HepG2 (cell line): ENCODE results near the gene ST6GALNAC3. TPM values are rescaled to one million over a fixed set of nuclear protein-coding genes. Genes with fewer than 3 reads are reported as not detected.

Experiments
- ATAC-seq: fragments of 200-7000 bp; cut with Tn5 transposase; 3 replicates; pipeline ENCODE4 v1.9.1; 2020; ENCODE audit warnings: mild to moderate bottlenecking, moderate library complexity
- BruUV-seq: library from RNA; stranded (reverse); fragments of 400-500 nt; replicated peaks from 2 replicates; lab custom pipeline; 2021; lab: Mats Ljungman, UMichigan
- CTCF ChIA-PET: fragments of 300-600 bp; formaldehyde crosslinking; extraction: SDS; loops from one replicate; lab custom pipeline; 2021; ENCODE audit warnings: low total read pairs, inconsistent platforms, low intra/inter-chr PET ratio; lab: Yijun Ruan, JAX
- POLR2A ChIA-PET: fragments of 350-600 bp; sonication (Branson Sonifier 250); formaldehyde crosslinking; loops from one replicate; lab custom pipeline; 2020; ENCODE audit warnings: antibody characterized with exemption, inconsistent platforms; lab: Yijun Ruan, JAX
- DNase-seq: peaks from one replicate; pipeline ENCODE4 v3.0.0-alpha.2; 2015; ENCODE audit warnings: low spot score
- FAIRE-seq: peaks from 3 replicates; lab custom pipeline; 2011; peaks lifted over from hg19 to GRCh38; lab: Jason Lieb, UNC
- H2AFZ ChIP-seq: one replicate; pipeline ENCODE4 v1.6.1; 2011; ENCODE audit warnings: low read length, inconsistent platforms
- H3K27ac ChIP-seq: fragments of 300-600 bp; 3 replicates; pipeline ENCODE4 v1.8.0; 2011; ENCODE audit warnings: mixed run types, mild to moderate bottlenecking, mixed read lengths, low read length, inconsistent platforms; ENCODE audit not compliant: insufficient read depth; ENCODE audit errors: extremely low read length
- H3K27me3 ChIP-seq, 2 experiments: fragments of 200-600 bp in 1 of 2; 2 replicates in 1 of 2; 3 replicates in 1 of 2; pipeline versions ENCODE4 v1.6.0 to v1.8.0; 2011; ENCODE audit warnings: low read length in 2 of 2, mild to moderate bottlenecking in 2 of 2, moderate library complexity in 2 of 2, inconsistent platforms in 1 of 2; ENCODE audit not compliant: insufficient read depth in 2 of 2, control insufficient read depth in 1 of 2
- H3K36me3 ChIP-seq, 2 experiments: fragments of 200-600 bp in 1 of 2; replicated peaks in 1 of 2; 2 replicates in 1 of 2; 3 replicates in 1 of 2; pipeline versions ENCODE4 v1.5.1 to v1.8.0; 2011; ENCODE audit warnings: low read length in 2 of 2, inconsistent platforms in 1 of 2; ENCODE audit not compliant: insufficient read depth in 2 of 2, control insufficient read depth in 1 of 2
- H3K4me1 ChIP-seq: 2 replicates; pipeline ENCODE4 v1.5.1; 2012; ENCODE audit warnings: low read length, inconsistent platforms; ENCODE audit not compliant: insufficient read depth
- H3K4me2 ChIP-seq: 2 replicates; pipeline ENCODE4 v1.6.0; 2011; ENCODE audit warnings: low read depth, low read length, inconsistent platforms
- H3K4me3 ChIP-seq, 3 experiments: fragments of 200-600 bp in 1 of 3; sonication (generic), shearing (Covaris generic) in 1 of 3; replicated peaks in 1 of 3; 2 replicates each; pipeline ENCODE4 v1.5.1; 2011 to 2016; ENCODE audit warnings: low read length in 3 of 3, inconsistent platforms in 2 of 3, low read depth in 2 of 3, mild to moderate bottlenecking in 2 of 3, control low read depth in 1 of 3, mixed read lengths in 1 of 3; ENCODE audit not compliant: insufficient read depth in 1 of 3
- H3K79me2 ChIP-seq: one replicate; pipeline ENCODE4 v1.6.1; 2011; ENCODE audit warnings: low read length, inconsistent platforms; ENCODE audit not compliant: insufficient read depth
- H3K9ac ChIP-seq: 2 replicates; pipeline ENCODE4 v1.6.0; 2011; ENCODE audit warnings: mild to moderate bottlenecking, low read depth, low read length, inconsistent platforms; ENCODE audit not compliant: insufficient read depth
- H3K9me3 ChIP-seq: 2 replicates; pipeline ENCODE4 v1.5.1; 2012; ENCODE audit warnings: mild to moderate bottlenecking, low read length
- H4K20me1 ChIP-seq: 2 replicates; pipeline ENCODE4 v1.6.0; 2011; ENCODE audit warnings: inconsistent platforms, mild to moderate bottlenecking, low read length, moderate library complexity; ENCODE audit not compliant: insufficient read depth
- CERS6 ChIP-seq: sonication (generic); formaldehyde crosslinking; IDR thresholded peaks from 2 replicates; pipeline ENCODE4 v1.5.0; 2020; ENCODE audit warnings: missing genetic modification reagents
- CREBL2 ChIP-seq: sonication (generic); formaldehyde crosslinking; IDR thresholded peaks from 2 replicates; pipeline ENCODE4 v1.8.1; 2023; ENCODE audit warnings: missing genetic modification reagents, mild to moderate bottlenecking, borderline replicate concordance
- EZH2 ChIP-seq: conservative IDR thresholded peaks from 2 replicates; pipeline ENCODE4 v1.6.1; 2012; ENCODE audit warnings: mild to moderate bottlenecking, low read depth, low read length, moderate library complexity
- GABPA ChIP-seq, 2 experiments: IDR thresholded peaks; 2 replicates each; pipeline ENCODE4 v1.6.1; 2011 to 2016; ENCODE audit warnings: low read depth in 2 of 2, low read length in 1 of 2, missing biosample characterization in 1 of 2, missing genetic modification characterization in 1 of 2
- HHEX ChIP-seq: IDR thresholded peaks from 2 replicates; pipeline ENCODE4 v1.6.1; 2016; ENCODE audit warnings: control low read depth
- JUND ChIP-seq: sonication (generic); formaldehyde crosslinking; IDR thresholded peaks from 2 replicates; pipeline ENCODE4 v1.8.0; 2022; ENCODE audit warnings: mild to moderate bottlenecking, missing genetic modification reagents
- KLF11 ChIP-seq: IDR thresholded peaks from 2 replicates; pipeline ENCODE4 v1.6.1; 2016; ENCODE audit warnings: missing compliant biosample characterization
- NR1H2 ChIP-seq: sonication (generic); formaldehyde crosslinking; IDR thresholded peaks from 2 replicates; pipeline ENCODE4 v1.8.1; 2022; ENCODE audit warnings: low read depth, missing genetic modification reagents, borderline replicate concordance
- PAWR ChIP-seq: sonication (generic); formaldehyde crosslinking; IDR thresholded peaks from 2 replicates; pipeline ENCODE4 v1.4.0; 2020; ENCODE audit warnings: missing genetic modification reagents, mild to moderate bottlenecking, borderline replicate concordance
- RBM22 ChIP-seq: fragments of 200-400 bp; formaldehyde crosslinking; optimal IDR thresholded peaks from 2 replicates; pipeline ENCODE3; 2017; ENCODE audit warnings: mild to moderate bottlenecking, low read length, moderate library complexity
- THAP11 ChIP-seq: IDR thresholded peaks from 2 replicates; pipeline ENCODE4 v1.6.1; 2016; ENCODE audit warnings: missing biosample characterization, missing genetic modification reagents
- ZBTB38 ChIP-seq: sonication (generic); formaldehyde crosslinking; IDR thresholded peaks from 2 replicates; pipeline ENCODE4 v1.5.1; 2020; ENCODE audit warnings: mild to moderate bottlenecking, missing genetic modification reagents
- ZIK1 ChIP-seq: sonication (generic); formaldehyde crosslinking; IDR thresholded peaks from 2 replicates; pipeline ENCODE4 v1.5.0; 2020; ENCODE audit warnings: mild to moderate bottlenecking, low read depth, missing genetic modification reagents, borderline replicate concordance
- ZNF263 ChIP-seq: sonication (generic); formaldehyde crosslinking; IDR thresholded peaks from 2 replicates; pipeline ENCODE4 v1.4.0; 2020; ENCODE audit warnings: missing genetic modification reagents
- ZNF510 ChIP-seq: sonication (generic); formaldehyde crosslinking; IDR thresholded peaks from 2 replicates; pipeline ENCODE4 v1.4.0; 2020; ENCODE audit warnings: low read depth, mild to moderate bottlenecking, missing genetic modification reagents
- ZNF775 ChIP-seq: sonication (generic); formaldehyde crosslinking; IDR thresholded peaks from 2 replicates; pipeline ENCODE4 v1.4.0; 2020; ENCODE audit warnings: missing genetic modification reagents, mild to moderate bottlenecking, moderate library complexity, borderline replicate concordance
- WGBS: methylation state at CpG from one replicate; pipeline ENCODE4 v1.1.6; 2017; ENCODE audit warnings: low lambda C conversion rate; 5-methylcytosine and 5-hydroxymethylcytosine counted together
- in situ Hi-C: cut with HindIII; loops from 2 replicates; pipeline ENCODE4 v1.10.0; 2017; ENCODE audit warnings: low pct_unique_long_range_greater_than_20kb; ENCODE audit not compliant: extremely low pct_ligation_motif_present
- intact Hi-C: fragments of 100-400 bp; cut with micrococcal nuclease; formaldehyde crosslinking; loops from one replicate; pipeline ENCODE4 v1.10.0; 2022; ENCODE audit not compliant: unreplicated experiment
- polyA plus RNA-seq, 8 experiments: library from polyadenylated mRNA; depleted of rRNA in 3 of 8; stranded (reverse) in 7 of 8; unstranded in 1 of 8; fragments of >200 nt; fragmentation: Illumina TruSeq in 4 of 8; extraction: Trizol in 4 of 8; gene quantifications; 2 replicates each; pipeline versions ENCODE4 v1.2.1 to v1.2.3, GENCODE V29; 2011 to 2016; ENCODE audit warnings: low read depth in 4 of 8, missing spikeins in 1 of 8, mixed read lengths in 1 of 8; ENCODE audit not compliant: insufficient read depth in 1 of 8
- total RNA-seq, 5 experiments: library from RNA; depleted of rRNA; stranded (reverse); fragments of >200 nt; fragmentation: Illumina TruSeq; extraction: Trizol; gene quantifications; 2 replicates each; pipeline ENCODE4 v1.2.3, GENCODE V29; 2016; ENCODE audit warnings: low read depth in 1 of 5
- TF ChIP-seq, protein P1 (sequence below): sonication (generic); formaldehyde crosslinking; IDR thresholded peaks from 2 replicates; pipeline ENCODE4; 2020; ENCODE audit warnings: missing genetic modification reagents, mild to moderate bottlenecking, borderline replicate concordance
- TF ChIP-seq, protein P2 (sequence below): sonication (generic); formaldehyde crosslinking; IDR thresholded peaks from 2 replicates; pipeline ENCODE4 v1.8.0; 2022; ENCODE audit warnings: mild to moderate bottlenecking, missing genetic modification reagents; ENCODE audit not compliant: insufficient replicate concordance
- TF ChIP-seq, protein P3 (sequence below): sonication (generic); formaldehyde crosslinking; IDR thresholded peaks from 2 replicates; pipeline ENCODE4 v1.4.0; 2020; ENCODE audit warnings: mild to moderate bottlenecking, low read depth, missing genetic modification reagents

The ST6GALNAC3 gene
- total and polyA plus RNA-seq, 2 of the 13 experiments (the other 11 are each of a cell fraction or from before 2014, with no cell fraction given) = not detected

- TF ChIP-seq KLF11 (CRISPR knock-in tag) (no peak), THAP11 (no peak), GABPA (IDR thresholded peaks at IDR 0.05; ENCODE audit: low read depth, low read length) (no peak), GABPA (CRISPR knock-in tag; IDR thresholded peaks at IDR 0.05; ENCODE audit: low read depth) (no peak), ZIK1 (CRISPR knock-in tag) (no peak), HHEX (CRISPR knock-in tag) (no peak), CERS6 (CRISPR knock-in tag) (no peak), ZBTB38 (CRISPR knock-in tag) (no peak), ZNF263 (no peak), PAWR (no peak)
- TF ChIP-seq, protein P1, sequence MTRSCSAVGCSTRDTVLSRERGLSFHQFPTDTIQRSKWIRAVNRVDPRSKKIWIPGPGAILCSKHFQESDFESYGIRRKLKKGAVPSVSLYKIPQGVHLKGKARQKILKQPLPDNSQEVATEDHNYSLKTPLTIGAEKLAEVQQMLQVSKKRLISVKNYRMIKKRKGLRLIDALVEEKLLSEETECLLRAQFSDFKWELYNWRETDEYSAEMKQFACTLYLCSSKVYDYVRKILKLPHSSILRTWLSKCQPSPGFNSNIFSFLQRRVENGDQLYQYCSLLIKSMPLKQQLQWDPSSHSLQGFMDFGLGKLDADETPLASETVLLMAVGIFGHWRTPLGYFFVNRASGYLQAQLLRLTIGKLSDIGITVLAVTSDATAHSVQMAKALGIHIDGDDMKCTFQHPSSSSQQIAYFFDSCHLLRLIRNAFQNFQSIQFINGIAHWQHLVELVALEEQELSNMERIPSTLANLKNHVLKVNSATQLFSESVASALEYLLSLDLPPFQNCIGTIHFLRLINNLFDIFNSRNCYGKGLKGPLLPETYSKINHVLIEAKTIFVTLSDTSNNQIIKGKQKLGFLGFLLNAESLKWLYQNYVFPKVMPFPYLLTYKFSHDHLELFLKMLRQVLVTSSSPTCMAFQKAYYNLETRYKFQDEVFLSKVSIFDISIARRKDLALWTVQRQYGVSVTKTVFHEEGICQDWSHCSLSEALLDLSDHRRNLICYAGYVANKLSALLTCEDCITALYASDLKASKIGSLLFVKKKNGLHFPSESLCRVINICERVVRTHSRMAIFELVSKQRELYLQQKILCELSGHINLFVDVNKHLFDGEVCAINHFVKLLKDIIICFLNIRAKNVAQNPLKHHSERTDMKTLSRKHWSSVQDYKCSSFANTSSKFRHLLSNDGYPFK (CRISPR knock-in tag) = no peak
- TF ChIP-seq, all 625 proteins: peak for 0
These were observed 512.7 kb downstream of the ST6GALNAC3 start (continued) for GRCh38 chr1:76587212-76587611.

DNA sequence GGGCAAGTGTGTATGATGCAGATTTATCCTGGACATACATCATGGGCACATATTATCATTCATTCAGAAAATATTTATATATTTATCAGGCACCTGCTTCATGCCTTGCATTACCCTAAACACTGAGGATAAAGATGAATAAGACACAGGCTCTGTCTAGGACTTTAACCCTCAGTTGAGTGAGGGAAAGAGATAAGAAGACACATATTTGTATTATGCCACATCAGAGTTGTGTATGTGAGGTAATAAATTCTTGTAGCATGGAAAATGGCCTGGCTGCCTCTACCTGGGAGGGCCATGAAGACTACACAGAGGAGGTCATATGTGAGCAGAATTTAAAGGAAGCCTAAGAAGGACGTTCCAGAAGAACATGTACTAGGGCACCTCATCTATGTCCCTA lies 516.9 kb downstream of the ST6GALNAC3 start:
- H3K9ac ChIP-seq = no peak overlapping the region
- H3K27ac ChIP-seq = no peak overlapping the region
- H3K27me3 ChIP-seq = no peaks in the 10 kb centered on the region
- FAIRE-seq = no peak
- no peak overlapping the region for H3K4me3 ChIP-seq
- POLR2A ChIA-PET = no interaction called here
- no peaks in the 10 kb centered on the region for H4K20me1 ChIP-seq
- H2AFZ ChIP-seq = no peak overlapping the region
- CTCF ChIA-PET = no interaction called here
- no peak for ATAC-seq
- no TSS peak for BruUV-seq
- no peak overlapping the region for H3K4me2 ChIP-seq
- H3K79me2 ChIP-seq = no peaks in the 10 kb centered on the region
- no peaks in the 10 kb centered on the region for H3K4me1 ChIP-seq
- 0% methylated on average over 1 of the region's 1 CpG for WGBS
- H3K36me3 ChIP-seq = no peaks in the 10 kb centered on the region
- peaks cover 47% of the 10 kb centered on the region for H3K9me3 ChIP-seq
- intact Hi-C loops = no loop called here
- in situ Hi-C loops = no loop called here
- DNase-seq = no peak
- no peak for TF ChIP-seq CREBL2 (CRISPR knock-in tag)
- no peak for TF ChIP-seq ZNF510
- no peak for TF ChIP-seq EZH2
- no peak for TF ChIP-seq NR1H2 (CRISPR knock-in tag)
- TF ChIP-seq RBM22 = no peak
- no peak for TF ChIP-seq ZNF775
- no peak for TF ChIP-seq JUND (CRISPR knock-in tag)
- TF ChIP-seq, protein P2, sequence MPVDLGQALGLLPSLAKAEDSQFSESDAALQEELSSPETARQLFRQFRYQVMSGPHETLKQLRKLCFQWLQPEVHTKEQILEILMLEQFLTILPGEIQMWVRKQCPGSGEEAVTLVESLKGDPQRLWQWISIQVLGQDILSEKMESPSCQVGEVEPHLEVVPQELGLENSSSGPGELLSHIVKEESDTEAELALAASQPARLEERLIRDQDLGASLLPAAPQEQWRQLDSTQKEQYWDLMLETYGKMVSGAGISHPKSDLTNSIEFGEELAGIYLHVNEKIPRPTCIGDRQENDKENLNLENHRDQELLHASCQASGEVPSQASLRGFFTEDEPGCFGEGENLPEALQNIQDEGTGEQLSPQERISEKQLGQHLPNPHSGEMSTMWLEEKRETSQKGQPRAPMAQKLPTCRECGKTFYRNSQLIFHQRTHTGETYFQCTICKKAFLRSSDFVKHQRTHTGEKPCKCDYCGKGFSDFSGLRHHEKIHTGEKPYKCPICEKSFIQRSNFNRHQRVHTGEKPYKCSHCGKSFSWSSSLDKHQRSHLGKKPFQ (CRISPR knock-in tag) = no peak
- TF ChIP-seq, protein P3, sequence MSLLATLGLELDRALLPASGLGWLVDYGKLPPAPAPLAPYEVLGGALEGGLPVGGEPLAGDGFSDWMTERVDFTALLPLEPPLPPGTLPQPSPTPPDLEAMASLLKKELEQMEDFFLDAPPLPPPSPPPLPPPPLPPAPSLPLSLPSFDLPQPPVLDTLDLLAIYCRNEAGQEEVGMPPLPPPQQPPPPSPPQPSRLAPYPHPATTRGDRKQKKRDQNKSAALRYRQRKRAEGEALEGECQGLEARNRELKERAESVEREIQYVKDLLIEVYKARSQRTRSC = no peak
